Kasumi-1 (cell line): ENCODE results near the gene GANC.

Experiments used
- DNase-seq, 2 experiments: peaks; one replicate each; lab custom pipeline; 2025; lab: John Stamatoyannopoulos, UW

GANC gene

GRCh38 chr15:42348083-42348482 is 75.1 kb downstream of the GANC start:
- DNase-seq, result no peak

GRCh38 chr15:42349186-42349585 is 76.2 kb downstream of the GANC start:
- DNase-seq, result no peak

- no peak for DNase-seq
Measured at GRCh38 chr15:42352401-42352800, 79.4 kb downstream of the GANC start.

- DNase-seq, result no peak
Measured at GRCh38 chr15:42353061-42353460, 80.1 kb downstream of the GANC start.

GRCh38 chr15:42354824-42355223 is 81.8 kb downstream of the GANC start:
- no peak for DNase-seq

GRCh38 chr15:42355291-42355690 is 82.3 kb downstream of the GANC start:
- DNase-seq, result no peak

GRCh38 chr15:42356851-42357250 is 83.8 kb downstream of the GANC start:
- no peak for DNase-seq

GRCh38 chr15:42358141-42358540 is 85.1 kb downstream of the GANC start:
- DNase-seq, result no peak

GRCh38 chr15:42359249-42359648 is 86.2 kb downstream of the GANC start, which contains the start of gene CAPN3:
TSS of gene CAPN3 (plus strand) at chr15:42359501. CDS start at chr15:42359806, 305 bp downstream.
- DNase-seq, result no peak

- DNase-seq, result peak; percentile 15 to 16
Measured at GRCh38 chr15:42359985-42360384, 87.0 kb downstream of the GANC start.

GRCh38 chr15:42360535-42361112 is 87.6 kb downstream of the GANC start:
- no peak for DNase-seq

GRCh38 chr15:42363487-42363886 is 90.5 kb downstream of the GANC start:
- DNase-seq, result no peak

GRCh38 chr15:42363942-42364341 is 90.9 kb downstream of the GANC start:
- no peak for DNase-seq

- no peak for DNase-seq
Measured at GRCh38 chr15:42364529-42364928, 91.5 kb downstream of the GANC start.

- no peak for DNase-seq
Measured at GRCh38 chr15:42365921-42366550, 93.0 kb downstream of the GANC start.

- DNase-seq, result peak; percentile 12 to 42
Measured at GRCh38 chr15:42367041-42367440, 94.0 kb downstream of the GANC start.

GRCh38 chr15:42368096-42368495 is 95.1 kb downstream of the GANC start:
- DNase-seq, result no peak

- DNase-seq, result peak in 1 of 2 experiments; percentile 19
Measured at GRCh38 chr15:42371096-42371495, 98.1 kb downstream of the GANC start.

- no peak for DNase-seq
Measured at GRCh38 chr15:42373274-42373673, 100.3 kb downstream of the GANC start.

GRCh38 chr15:42373936-42374335 is 100.9 kb downstream of the GANC start:
- no peak for DNase-seq

- no peak for DNase-seq
Measured at GRCh38 chr15:42374810-42375209, 101.8 kb downstream of the GANC start.

GRCh38 chr15:42375252-42375651 is 102.3 kb downstream of the GANC start:
- no peak for DNase-seq

GRCh38 chr15:42375941-42376340 is 102.9 kb downstream of the GANC start:
- DNase-seq, result no peak

- no peak for DNase-seq
Measured at GRCh38 chr15:42378011-42378410, 105.0 kb downstream of the GANC start.
